Stimulated activated CD8-positive, alpha-beta memory T cell treated with anti-CD3 and anti-CD28 coated beads, Interleukin-4, amount 100 ng/mL, for 24 hours (primary cell): ENCODE measurements around the gene REEP1.

Experiments used
- DNase-seq: peaks from one replicate; pipeline ENCODE4 v3.0.0-alpha.2; 2020; ENCODE audit warnings: low read depth

The REEP1 gene, protein sequence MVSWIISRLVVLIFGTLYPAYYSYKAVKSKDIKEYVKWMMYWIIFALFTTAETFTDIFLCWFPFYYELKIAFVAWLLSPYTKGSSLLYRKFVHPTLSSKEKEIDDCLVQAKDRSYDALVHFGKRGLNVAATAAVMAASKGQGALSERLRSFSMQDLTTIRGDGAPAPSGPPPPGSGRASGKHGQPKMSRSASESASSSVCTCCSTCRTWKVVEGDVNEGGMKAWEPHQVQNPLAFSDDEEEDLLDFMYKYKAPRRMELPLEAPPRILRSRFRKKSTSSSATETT

DNA sequence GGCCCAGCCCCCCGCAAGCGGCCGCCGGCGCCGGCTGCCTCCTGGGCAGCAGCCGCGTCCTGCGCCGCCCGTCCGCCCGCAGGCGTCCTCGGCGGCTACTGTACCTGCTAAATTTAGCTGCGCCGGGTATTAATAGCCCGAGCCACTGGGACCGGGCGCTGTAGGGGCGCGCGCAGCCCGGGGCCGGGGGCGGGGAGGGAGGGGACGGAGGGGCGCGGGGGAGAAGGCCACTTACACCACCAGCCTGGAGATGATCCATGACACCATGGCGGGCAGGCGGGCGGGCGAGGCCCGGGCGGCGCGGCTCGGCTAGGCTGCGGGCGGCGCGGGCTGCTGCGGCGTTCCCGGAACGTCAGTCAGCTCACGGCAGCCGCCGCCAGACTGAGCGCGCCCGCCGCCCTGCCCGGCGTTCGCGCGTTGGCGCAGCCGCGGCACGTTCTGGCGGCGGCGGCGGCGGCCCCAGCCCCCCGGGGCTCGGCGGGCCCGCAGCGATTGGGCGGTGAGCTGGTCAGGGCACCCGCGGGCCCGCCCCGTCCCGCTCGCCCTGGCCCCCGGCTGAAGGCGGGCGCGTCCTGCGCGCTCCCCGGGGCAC is at the start of gene REEP1:
Gene REEP1, minus strand, starts transcription at position 383 of the 592 bp plus-strand sequence. Its CDS starts 116 bp downstream, at position 267.
- DNase-seq: no peak

GRCh38 chr2:86383844-86384243 is 46.4 kb upstream of the REEP1 start:
- DNase-seq: no peak

GRCh38 chr2:86382698-86383097 is 45.3 kb upstream of the REEP1 start:
- DNase-seq: no peak

DNA sequence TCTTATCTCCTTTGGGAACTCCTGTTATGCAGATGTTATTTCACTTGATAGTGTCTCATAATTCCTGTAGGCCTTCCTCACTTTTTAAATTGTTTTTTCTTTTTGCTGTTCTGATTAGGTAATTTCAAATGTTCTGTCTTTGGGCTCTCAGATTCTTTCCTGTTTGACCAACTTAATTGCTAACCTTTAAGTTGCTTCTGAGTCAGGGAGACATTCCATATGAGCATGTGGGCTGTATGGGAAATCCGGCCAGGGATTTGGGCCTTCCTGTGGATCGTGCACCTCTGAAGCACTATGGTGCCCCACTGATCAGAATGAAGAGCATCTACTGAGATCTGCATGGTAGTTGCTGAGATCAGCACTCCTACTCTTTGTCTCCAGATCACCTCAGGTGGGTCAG is 44.7 kb upstream of the REEP1 start:
- DNase-seq: no peak

DNA sequence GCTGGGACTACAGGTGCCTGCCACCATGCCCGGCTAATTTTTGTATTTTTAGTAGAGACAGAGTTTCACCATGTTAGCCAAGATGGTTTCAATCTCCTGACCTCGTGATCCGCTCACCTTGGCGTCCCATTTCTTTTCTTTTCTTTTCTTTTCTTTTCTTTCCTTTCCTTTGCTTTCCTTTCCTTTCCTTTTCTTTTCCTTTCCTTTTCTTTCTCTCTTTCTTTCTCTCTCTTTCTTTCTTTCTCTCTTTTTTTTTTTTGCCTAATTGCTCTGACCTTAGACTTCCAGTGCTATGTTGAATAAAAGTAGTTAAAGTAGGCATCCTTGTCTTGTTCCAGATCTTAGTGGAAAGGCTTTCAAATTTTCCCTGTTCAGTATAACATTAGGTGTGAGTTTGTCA is 41.0 kb upstream of the REEP1 start:
- DNase-seq: no peak

- DNase-seq: no peak
These were observed 38.2 kb upstream of the REEP1 start for GRCh38 chr2:86375623-86376022.

DNA sequence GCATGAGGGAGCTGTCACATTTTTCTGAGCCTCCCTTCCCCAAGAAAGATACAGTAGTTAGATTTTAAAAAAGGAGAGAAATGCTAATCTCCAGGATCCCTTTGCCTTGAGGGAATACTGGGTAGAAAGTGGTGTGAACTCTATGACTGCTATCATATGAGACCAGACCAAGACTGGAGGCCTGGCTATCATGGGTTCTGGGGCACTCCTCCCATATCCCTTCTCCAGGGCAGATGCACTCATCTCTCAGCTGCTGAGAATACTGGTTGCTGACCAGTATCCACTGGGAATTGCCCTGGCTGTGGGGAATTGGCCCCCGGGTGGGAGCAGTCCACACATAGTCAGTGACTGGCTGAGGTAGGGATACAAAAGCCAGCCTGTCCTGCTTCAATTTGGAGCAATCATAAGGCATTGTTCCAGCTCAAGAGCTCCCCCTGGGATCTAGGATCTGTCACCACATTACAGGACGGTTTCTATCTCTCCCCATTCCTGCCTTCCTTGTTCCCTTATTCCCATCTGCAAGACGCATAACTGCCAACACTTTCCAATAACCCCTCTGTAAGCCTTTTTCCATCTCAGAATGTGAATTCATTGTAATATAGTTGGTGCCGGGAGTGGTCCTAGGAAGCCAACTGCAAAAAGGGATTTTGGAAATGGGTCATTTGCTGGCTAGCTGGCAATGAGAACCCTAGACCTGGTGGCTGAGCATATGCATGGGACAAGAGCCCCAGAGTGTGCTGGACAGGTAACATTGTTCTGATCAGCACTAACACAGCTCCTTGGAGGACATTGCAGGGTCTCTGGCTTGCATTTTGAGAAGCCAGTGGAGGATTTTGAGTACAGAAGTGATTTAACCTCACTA is 35.4 kb upstream of the REEP1 start:
- no peak for DNase-seq

DNA sequence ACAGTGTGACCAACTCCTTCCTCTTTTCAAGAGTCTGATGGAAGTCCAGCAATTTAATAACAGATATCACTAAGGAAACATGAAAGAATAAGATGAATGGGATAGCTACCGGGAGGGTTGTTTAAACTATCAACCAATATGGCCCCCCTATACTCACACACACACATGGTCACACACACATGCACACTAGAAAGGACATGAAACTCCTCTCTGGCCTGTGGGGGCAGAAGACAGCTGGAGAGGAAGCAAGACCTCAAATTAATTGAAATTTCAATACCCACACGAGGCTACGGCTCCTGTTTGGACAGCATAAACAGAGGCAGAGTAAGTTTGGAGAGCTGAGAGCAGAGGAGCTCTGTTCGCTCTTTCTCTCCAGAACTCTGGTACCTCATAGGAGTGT is 34.7 kb upstream of the REEP1 start:
- DNase-seq: no peak

- DNase-seq: no peak
These were observed 34.1 kb upstream of the REEP1 start for GRCh38 chr2:86371527-86371926.

GRCh38 chr2:86370579-86370978 is 33.2 kb upstream of the REEP1 start:
- DNase-seq: no peak

DNA sequence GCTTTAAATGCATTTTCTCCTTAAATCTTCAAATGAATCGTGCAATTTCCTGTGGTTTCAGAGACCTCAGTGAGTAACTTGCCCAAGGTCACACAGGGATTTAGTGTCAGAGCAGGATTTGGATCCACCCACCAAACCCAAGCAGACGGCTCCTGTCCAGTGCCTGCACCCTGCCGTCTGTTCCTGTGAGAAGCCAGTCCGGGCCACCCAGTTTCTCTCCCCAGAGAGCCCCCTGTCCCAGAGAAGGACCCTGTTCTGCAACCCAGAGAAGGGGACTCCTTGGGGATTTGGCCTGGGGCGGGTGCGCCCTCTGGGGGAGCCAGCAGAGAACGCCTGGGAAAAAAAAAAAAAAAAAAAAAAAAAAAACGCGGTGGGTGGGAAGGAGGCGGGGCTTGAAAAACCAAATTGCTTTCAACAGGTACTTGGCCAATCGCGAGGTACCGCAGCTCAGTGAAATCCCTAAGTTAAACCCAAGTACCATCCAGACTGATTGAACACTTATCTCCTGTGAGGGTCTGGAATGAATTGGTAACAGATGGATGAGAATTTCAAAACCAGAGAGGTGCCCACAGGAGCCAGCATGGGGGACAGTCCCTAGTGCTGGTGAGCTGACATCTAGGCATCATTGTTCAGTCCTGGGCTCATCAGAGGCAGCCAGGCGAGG is 30.9 kb upstream of the REEP1 start:
- DNase-seq: no peak

GRCh38 chr2:86367499-86367777 is 30.0 kb upstream of the REEP1 start:
- no peak for DNase-seq

- no peak for DNase-seq
These were observed 29.4 kb upstream of the REEP1 start for GRCh38 chr2:86366651-86367498.

DNA sequence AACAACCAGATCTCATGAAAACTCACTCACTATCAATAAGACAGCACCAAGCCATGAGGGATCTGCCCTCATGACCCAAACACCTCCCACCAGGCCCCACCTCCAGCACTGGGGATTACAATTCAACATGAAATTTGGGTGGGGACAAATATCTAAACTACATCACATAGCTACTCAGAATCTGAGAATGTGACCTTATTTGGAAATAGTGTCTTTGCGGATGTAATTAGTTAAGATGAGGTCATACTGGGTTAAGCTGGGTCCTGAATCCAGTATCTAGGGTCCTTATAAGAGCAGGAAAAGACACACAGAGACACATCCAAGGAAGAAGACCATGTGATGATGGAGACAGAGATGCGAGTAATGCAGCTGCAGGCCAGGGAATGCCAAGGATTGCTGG is 27.5 kb upstream of the REEP1 start:
- DNase-seq: no peak

DNA sequence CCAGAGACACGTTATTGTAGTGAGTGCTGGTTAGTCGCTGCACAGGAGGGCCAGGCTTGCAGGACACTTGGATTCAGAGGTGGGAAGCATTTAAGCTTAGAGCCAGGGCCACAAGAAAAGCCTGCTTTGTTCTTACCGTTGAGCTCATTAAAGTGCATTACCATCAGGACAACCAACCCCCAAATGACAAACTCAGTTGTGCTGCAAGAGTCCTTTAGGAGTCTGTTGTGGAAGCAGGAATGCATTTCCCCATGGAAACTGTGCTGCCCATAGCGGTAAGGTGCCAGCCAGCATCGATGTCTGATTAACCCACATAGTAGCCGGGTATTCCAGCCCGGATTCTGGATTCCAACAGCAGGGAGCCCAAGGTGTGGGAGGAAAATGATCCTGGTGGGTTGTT is 23.4 kb upstream of the REEP1 start:
- DNase-seq: no peak

GRCh38 chr2:86358957-86359356 is 21.5 kb upstream of the REEP1 start:
- no peak for DNase-seq

DNA sequence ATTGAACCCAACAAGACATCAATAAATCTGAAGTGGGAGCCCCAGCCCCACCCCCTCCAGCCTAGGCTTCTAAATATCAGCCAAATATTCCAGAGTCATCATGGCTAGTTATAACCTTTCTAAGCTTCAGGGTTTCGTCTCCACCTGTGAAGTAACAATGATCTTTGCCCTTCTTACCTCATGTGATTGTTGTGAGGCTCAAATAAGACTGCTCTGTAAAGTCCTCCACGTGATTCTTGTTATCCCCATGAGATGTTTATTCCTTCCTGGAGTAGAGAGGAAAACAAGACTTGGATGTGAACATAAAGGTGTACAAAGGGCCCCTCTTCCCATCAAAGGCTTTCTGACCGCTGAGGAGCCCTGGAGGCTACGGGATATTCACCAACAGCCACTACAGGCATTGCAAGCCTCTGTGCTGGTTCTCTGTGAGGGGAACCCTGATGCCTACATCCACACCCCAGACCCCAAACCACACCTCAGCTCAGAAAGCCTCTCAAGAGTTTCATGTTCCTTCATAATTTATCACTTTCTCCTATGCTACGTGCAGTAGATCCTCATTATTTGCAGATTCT is 20.1 kb upstream of the REEP1 start:
- no peak for DNase-seq

GRCh38 chr2:86352727-86353221 is 15.3 kb upstream of the REEP1 start:
- no peak for DNase-seq

GRCh38 chr2:86352137-86352726 is 14.8 kb upstream of the REEP1 start:
- DNase-seq: no peak

GRCh38 chr2:86350751-86351150 is 13.3 kb upstream of the REEP1 start:
- no peak for DNase-seq

DNA sequence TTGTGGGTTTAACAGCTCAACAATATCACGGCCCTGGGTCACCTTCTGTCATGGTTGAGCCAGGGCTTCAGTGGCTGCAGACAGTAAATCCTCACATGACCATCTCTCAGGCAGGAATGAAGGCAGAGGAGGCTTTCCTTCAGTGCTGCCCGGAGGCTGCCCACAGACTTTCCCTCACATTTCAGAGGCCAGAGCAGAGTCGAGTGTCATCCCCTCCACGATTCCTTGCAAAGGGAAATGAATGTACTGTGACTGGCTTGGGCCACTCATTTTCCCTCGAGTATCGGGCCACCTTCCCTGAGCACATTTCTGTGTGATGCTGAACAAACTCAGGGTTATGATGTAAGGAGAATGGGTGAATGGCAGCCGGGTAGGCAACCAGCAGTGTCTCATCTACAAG is 10.0 kb upstream of the REEP1 start:
- DNase-seq: no peak
